GM18858 (cell line): Measurements from ENCODE around the gene LMNTD1.
"Not testable (repeated sequence)": the region's sequence is repeated elsewhere in the genome, so short reads cannot be mapped to it uniquely, and the experiment has no call there.

Source experiments
- ATAC-seq: cut with Tn5 transposase; IDR thresholded peaks from one replicate; pipeline ENCODE4 v1.9.1; 2021; ENCODE audit not compliant: unreplicated experiment

The LMNTD1 gene

GRCh38 chr12:25433581-25434325, 119.3 kb downstream of the LMNTD1 start:
- no peak for ATAC-seq

- ATAC-seq: no peak
Measured at GRCh38 chr12:25433024-25433423, 120.1 kb downstream of the LMNTD1 start.

- ATAC-seq: no peak
Measured at GRCh38 chr12:25427337-25428249, 125.5 kb downstream of the LMNTD1 start.

GRCh38 chr12:25426821-25427220, 126.3 kb downstream of the LMNTD1 start:
- ATAC-seq: not testable (repeated sequence)
